DND-41 (cell line): ENCODE results near the gene OGFR.
A peak's percentile ranks its signal among the peaks of the same experiment; 100 is the strongest.

ENCODE experiments used
- ATAC-seq: fragments of 200-7000 bp; cut with Tn5 transposase; 3 replicates; pipeline ENCODE4 v1.9.1; 2021; ENCODE audit warnings: low read depth; ENCODE audit not compliant: insufficient read depth
- DNase-seq: peaks from one replicate; pipeline ENCODE4 v3.0.0-alpha.2; 2020
- H2AFZ ChIP-seq: 2 replicates; pipeline ENCODE4 v1.6.0; 2012; ENCODE audit warnings: low read depth, low read length
- H3K27ac ChIP-seq: 2 replicates; pipeline ENCODE4 v1.5.1; 2012; ENCODE audit warnings: low read length, inconsistent platforms
- H3K27me3 ChIP-seq: fragments of 200-600 bp; sonication (generic); 2 replicates; pipeline ENCODE4 v1.6.0; 2012; ENCODE audit warnings: low read length, mild to moderate bottlenecking, inconsistent platforms; ENCODE audit not compliant: insufficient read depth, poor library complexity
- H3K36me3 ChIP-seq: 2 replicates; pipeline ENCODE4 v1.5.1; 2012; ENCODE audit warnings: low read length, inconsistent platforms; ENCODE audit not compliant: insufficient read depth
- H3K4me1 ChIP-seq: 2 replicates; pipeline ENCODE4 v1.5.1; 2012; ENCODE audit warnings: mild to moderate bottlenecking, low read length; ENCODE audit not compliant: insufficient read depth
- H3K4me2 ChIP-seq: 2 replicates; pipeline ENCODE4 v1.6.0; 2012; ENCODE audit warnings: mild to moderate bottlenecking, moderate library complexity, low read length, inconsistent platforms; ENCODE audit not compliant: insufficient read depth
- H3K4me3 ChIP-seq, 2 experiments: fragments of 200-600 bp in 1 of 2; shearing (Covaris generic) in 1 of 2; 2 replicates each; pipeline ENCODE4 v1.5.1; 2012 to 2016; ENCODE audit warnings: inconsistent platforms in 2 of 2, low read length in 2 of 2, mild to moderate bottlenecking in 2 of 2, low read depth in 1 of 2, moderate library complexity in 1 of 2
- H3K79me2 ChIP-seq: 2 replicates; pipeline ENCODE4 v1.6.0; 2012; ENCODE audit warnings: low read length, inconsistent platforms; ENCODE audit not compliant: insufficient read depth
- H3K9ac ChIP-seq: 2 replicates; pipeline ENCODE4 v1.6.0; 2012; ENCODE audit warnings: low read depth, mild to moderate bottlenecking, inconsistent platforms, low read length, moderate library complexity
- H3K9me3 ChIP-seq: 2 replicates; pipeline ENCODE4 v1.5.1; 2012; ENCODE audit warnings: low read length, moderate library complexity, mild to moderate bottlenecking, inconsistent platforms; ENCODE audit not compliant: insufficient read depth, severe bottlenecking
- H4K20me1 ChIP-seq: 2 replicates; pipeline ENCODE4 v1.6.0; 2012; ENCODE audit warnings: low read length; ENCODE audit not compliant: insufficient read depth
- CTCF ChIP-seq: IDR thresholded peaks from 2 replicates; pipeline ENCODE4 v1.5.1; 2012; ENCODE audit warnings: borderline replicate concordance, low read length, moderate library complexity, mild to moderate bottlenecking; ENCODE audit not compliant: poor library complexity, severe bottlenecking; ENCODE audit errors: extremely low read depth
- EZH2 ChIP-seq: IDR thresholded peaks from 3 replicates; pipeline ENCODE4 v1.6.1; 2012; ENCODE audit warnings: borderline replicate concordance, low read depth, mild to moderate bottlenecking, moderate library complexity, low read length, inconsistent platforms; ENCODE audit not compliant: severe bottlenecking

Gene OGFR

GRCh38 chr20:62805711-62806382 is 1.2 kb downstream of the OGFR start:
- H3K36me3 ChIP-seq: peaks cover 62% of the 10 kb centered on the region
- peak overlapping the region; percentile 97 for H3K4me2 ChIP-seq
- peaks cover 38% of the 10 kb centered on the region for H3K4me1 ChIP-seq
- H3K9me3 ChIP-seq: no peaks in the 10 kb centered on the region
- no peak; the same call in 2 of the 3 replicates for ATAC-seq
- peak overlapping the region; percentile 62 for H3K27ac ChIP-seq
- peaks cover 44% of the 10 kb centered on the region for H3K79me2 ChIP-seq
- H3K27me3 ChIP-seq: no peaks in the 10 kb centered on the region
- H3K4me3 ChIP-seq: peak overlapping the region; percentile 88 to 97; a peak in 3 of 4 replicates
- no peak for DNase-seq
- H2AFZ ChIP-seq: no peak overlapping the region
- peaks cover 52% of the 10 kb centered on the region for H4K20me1 ChIP-seq
- TF ChIP-seq CTCF (no peak), EZH2 (no peak)
- peak overlapping the region; percentile 85 for H3K9ac ChIP-seq

- peak overlapping the region; percentile 85 for H3K9ac ChIP-seq
Measured at GRCh38 chr20:62806383-62807050, 1.9 kb downstream of the OGFR start.

GRCh38 chr20:62807444-62808210 is 3.0 kb downstream of the OGFR start:
- H3K9ac ChIP-seq: no peak overlapping the region; the same call in 1 of the 2 replicates

More at GRCh38 chr20:62806383-62807050, 1.9 kb downstream of the OGFR start:
- H3K36me3 ChIP-seq: peaks cover 61% of the 10 kb centered on the region
- H3K9me3 ChIP-seq: no peaks in the 10 kb centered on the region
- H4K20me1 ChIP-seq: peaks cover 52% of the 10 kb centered on the region
- peaks cover 44% of the 10 kb centered on the region for H3K79me2 ChIP-seq
- peaks cover 38% of the 10 kb centered on the region for H3K4me1 ChIP-seq
- H2AFZ ChIP-seq: no peak overlapping the region
- ATAC-seq (no peak), DNase-seq (no peak)
- TF ChIP-seq EZH2 (no peak), CTCF (no peak)
- no peaks in the 10 kb centered on the region for H3K27me3 ChIP-seq
- H3K4me2 ChIP-seq: peak overlapping the region; percentile 97
- H3K4me3 ChIP-seq: peak overlapping the region in 1 of 2 experiments; percentile 97; a peak in 3 of 4 replicates
- H3K27ac ChIP-seq: peak overlapping the region; percentile 62

More at GRCh38 chr20:62807444-62808210, 3.0 kb downstream of the OGFR start:
- no peak for DNase-seq
- peaks cover 44% of the 10 kb centered on the region for H3K79me2 ChIP-seq
- no peaks in the 10 kb centered on the region for H3K27me3 ChIP-seq
- peaks cover 38% of the 10 kb centered on the region for H3K4me1 ChIP-seq
- no peak for ATAC-seq
- H3K9me3 ChIP-seq: no peaks in the 10 kb centered on the region
- peaks cover 63% of the 10 kb centered on the region for H4K20me1 ChIP-seq
- H3K27ac ChIP-seq: no peak overlapping the region
- H3K4me3 ChIP-seq: no peak overlapping the region
- no peak overlapping the region for H2AFZ ChIP-seq
- TF ChIP-seq CTCF: no peak
- no peak for TF ChIP-seq EZH2
- H3K4me2 ChIP-seq: peak overlapping the region; percentile 29
- peaks cover 70% of the 10 kb centered on the region for H3K36me3 ChIP-seq
